Astrocyte of the cerebellum (primary cell): ENCODE data around the gene MYO7B.

Experiments
- DNase-seq: peaks from one replicate; pipeline ENCODE4 v3.0.0-alpha.2; 2011; ENCODE audit warnings: low read depth
- H3K4me3 ChIP-seq: 2 replicates; pipeline ENCODE4 v1.5.1; 2011; ENCODE audit warnings: mild to moderate bottlenecking, low read depth, low read length, moderate library complexity
- CTCF ChIP-seq: IDR thresholded peaks from 2 replicates; pipeline ENCODE4 v1.5.1; 2012; ENCODE audit warnings: low read length, low read depth, moderate library complexity, mild to moderate bottlenecking; ENCODE audit errors: missing control alignments
- in situ Hi-C: cut with HindIII; loops from 2 replicates; pipeline ENCODE4 v1.10.0; 2017; ENCODE audit warnings: low sequenced_read_pairs

MYO7B gene

DNA sequence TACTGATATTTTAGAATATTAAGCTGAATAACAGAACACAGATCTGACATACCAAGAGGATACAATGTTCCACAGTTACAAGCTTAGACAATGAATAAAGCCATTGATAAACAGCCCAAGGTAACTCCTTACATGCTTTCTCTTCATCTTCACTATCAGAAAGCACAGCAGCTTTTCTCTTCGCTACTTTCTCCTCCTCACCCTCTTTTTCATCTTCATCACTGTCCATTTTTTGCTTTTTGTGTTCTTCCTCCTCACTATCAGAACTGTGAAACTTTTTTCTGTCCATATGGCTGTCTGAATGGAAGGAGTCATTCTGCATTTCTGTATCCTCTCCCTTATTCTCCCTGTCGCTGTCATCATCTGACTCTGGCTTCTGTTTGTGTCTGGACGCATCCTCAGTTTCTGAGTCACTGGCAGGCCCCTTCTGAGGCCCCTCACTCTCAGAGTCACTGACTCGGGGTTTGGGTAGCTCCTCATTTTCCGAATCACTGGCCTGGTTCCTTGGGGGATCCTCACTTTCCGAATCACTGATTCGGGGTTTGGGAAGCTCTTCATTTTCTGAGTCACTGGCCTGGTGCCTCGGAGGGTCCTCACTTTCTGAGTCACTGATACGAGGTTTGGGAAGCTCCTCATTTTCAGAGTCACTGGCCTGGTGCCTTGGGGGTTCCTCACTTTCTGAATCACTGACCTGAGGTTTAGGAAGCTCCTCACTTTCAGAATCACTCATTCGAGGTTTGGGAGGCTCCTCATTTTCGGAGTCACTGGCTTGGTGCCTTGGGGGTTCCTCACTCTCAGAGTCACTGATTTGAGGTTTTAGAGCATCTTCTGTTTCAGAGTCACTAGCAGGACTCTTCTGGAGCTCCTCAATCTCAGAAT is 30.7 kb upstream of the MYO7B start:
- TF ChIP-seq CTCF: no peak
- H3K4me3 ChIP-seq: no peak overlapping the region
- no peak for DNase-seq
- in situ Hi-C loops: no loop called here

GRCh38 chr2:127506510-127506909 is 29.0 kb upstream of the MYO7B start:
- H3K4me3 ChIP-seq: no peak overlapping the region
- no peak for DNase-seq
- TF ChIP-seq CTCF: no peak
- in situ Hi-C loops: no loop called here

DNA sequence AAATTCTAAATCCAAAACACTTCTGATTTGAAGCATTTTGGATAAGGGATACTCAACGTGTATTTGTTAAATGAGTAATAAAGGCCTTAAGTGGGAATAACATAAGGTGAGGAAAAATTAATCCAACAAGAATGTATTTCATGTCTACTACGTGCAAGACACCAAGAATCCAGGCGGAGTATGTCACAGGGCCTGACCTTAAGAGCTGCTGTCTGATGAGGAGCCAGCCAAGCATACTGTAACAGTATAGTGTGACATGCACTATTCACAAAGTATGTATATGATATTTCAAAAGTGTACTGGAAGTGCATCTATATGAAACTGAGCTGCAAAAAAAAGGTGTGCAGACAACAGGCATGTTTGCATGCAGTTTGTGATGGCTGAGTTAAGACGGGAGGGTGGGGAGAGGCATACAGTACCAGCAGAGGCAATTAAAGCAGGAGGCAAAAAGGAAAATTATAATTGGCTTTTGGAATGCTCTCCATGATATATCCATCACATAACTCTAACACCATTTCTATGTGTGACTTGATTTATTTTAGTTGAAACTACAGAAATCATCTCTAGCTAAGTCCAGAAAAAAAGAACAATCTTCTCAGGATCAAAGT is 27.4 kb upstream of the MYO7B start:
- no peak for DNase-seq
- TF ChIP-seq CTCF: no peak
- no peak overlapping the region for H3K4me3 ChIP-seq
- in situ Hi-C loops: no loop called here

DNA sequence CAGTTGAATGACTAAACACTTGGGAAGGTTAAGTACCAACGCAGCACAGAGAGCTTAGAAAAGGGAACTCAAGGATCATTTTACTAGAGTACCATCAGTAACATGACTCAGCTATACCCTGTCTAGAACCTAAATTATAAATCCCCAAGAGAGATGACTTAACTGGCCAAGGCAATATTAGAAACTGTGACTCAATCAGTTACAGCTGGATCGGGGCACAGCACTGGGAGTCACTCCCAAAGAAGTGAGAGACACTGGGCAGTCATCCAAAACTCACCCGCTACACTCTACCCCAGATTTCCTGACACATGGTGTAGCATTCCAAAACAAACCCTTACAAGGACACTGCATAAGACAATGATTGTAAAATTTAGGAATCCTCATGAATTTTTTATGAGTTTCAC is 26.9 kb upstream of the MYO7B start:
- peak; percentile 81 for DNase-seq
- no peak for TF ChIP-seq CTCF

DNA sequence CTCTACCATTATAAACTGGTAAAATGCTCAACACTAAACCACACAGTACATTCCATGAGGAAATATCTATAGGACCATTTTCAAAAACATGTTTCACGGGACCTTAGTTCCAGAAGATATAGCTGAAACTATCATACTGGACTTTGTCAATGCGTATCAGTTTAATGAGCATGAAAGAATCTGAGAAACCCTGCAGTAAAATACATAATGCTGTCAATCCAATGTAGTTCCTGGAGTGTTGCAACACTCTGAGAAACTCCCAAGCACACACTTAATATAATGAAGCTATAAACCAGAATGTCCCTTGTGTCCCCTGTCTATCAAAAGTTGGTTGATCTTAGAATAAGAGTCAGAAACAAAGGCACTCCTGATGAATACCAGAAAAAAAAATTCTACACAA is 25.4 kb upstream of the MYO7B start:
- no peak for DNase-seq
- in situ Hi-C loops: no loop called here
- no peak overlapping the region for H3K4me3 ChIP-seq
- no peak for TF ChIP-seq CTCF

More for the DNA sequence above, 26.9 kb upstream of the MYO7B start:
- H3K4me3 ChIP-seq: no peak overlapping the region
- in situ Hi-C loops: no loop called here

- TF ChIP-seq CTCF: no peak
- no peak overlapping the region for H3K4me3 ChIP-seq
- no peak for DNase-seq
- in situ Hi-C loops: no loop called here
These were observed 24.3 kb upstream of the MYO7B start for GRCh38 chr2:127511090-127511695.
